Kidney (tissue), 14 donors: ENCODE measurements around the gene PDXP. TPM values are rescaled to one million over a fixed set of nuclear protein-coding genes. Genes with fewer than 3 reads are reported as not detected.

ENCODE experiments used
- DNase-seq, 5 donors: peaks; one replicate each; pipeline ENCODE4 v3.0.0-alpha.2; 2013 to 2020
- FAIRE-seq: peaks from 2 replicates; lab custom pipeline; 2012; peaks lifted over from hg19 to GRCh38; lab: Jason Lieb, UNC
- H3K27ac ChIP-seq, 2 donors: one replicate each; pipeline ENCODE4 v1.7.0; 2013; ENCODE audit warnings: low read depth in 2 of 2, low read length in 2 of 2, inconsistent platforms in 1 of 2
- H3K27me3 ChIP-seq: one replicate; pipeline ENCODE4 v1.7.1; 2013; ENCODE audit warnings: low read length, inconsistent platforms; ENCODE audit not compliant: control insufficient read depth, insufficient read depth
- H3K36me3 ChIP-seq, 3 donors: one replicate each; pipeline versions ENCODE4 v1.7.0 to v1.7.1; 2013; ENCODE audit warnings: low read length in 3 of 3, control low read depth in 1 of 3, inconsistent platforms in 1 of 3; ENCODE audit not compliant: insufficient read depth in 3 of 3, control insufficient read depth in 2 of 3
- H3K4me1 ChIP-seq, 3 donors: one replicate each; pipeline versions ENCODE4 v1.7.0 to v1.7.1; 2013; ENCODE audit warnings: low read length in 3 of 3, inconsistent platforms in 1 of 3, low read depth in 1 of 3; ENCODE audit not compliant: control insufficient read depth in 2 of 3, insufficient read depth in 2 of 3
- H3K4me3 ChIP-seq, 3 donors: one replicate each; pipeline versions ENCODE4 v1.7.0 to v1.8.1; 2013; ENCODE audit warnings: low read length in 3 of 3, control low read depth in 1 of 3, inconsistent platforms in 1 of 3
- H3K9ac ChIP-seq, 3 donors: one replicate each; pipeline versions ENCODE4 v1.7.0 to v1.7.1; 2013; ENCODE audit warnings: low read length in 3 of 3, control low read depth in 1 of 3, inconsistent platforms in 1 of 3
- H3K9me3 ChIP-seq, 3 donors: one replicate each; pipeline versions ENCODE4 v1.7.0 to v1.7.1; 2013; ENCODE audit warnings: low read length in 3 of 3, control low read depth in 1 of 3, inconsistent platforms in 1 of 3; ENCODE audit not compliant: control insufficient read depth in 2 of 3, insufficient read depth in 1 of 3
- CTCF ChIP-seq: IDR thresholded peaks from 3 replicates; pipeline ENCODE4 v1.5.1; 2012; ENCODE audit warnings: mild to moderate bottlenecking, moderate library complexity, borderline replicate concordance; ENCODE audit not compliant: insufficient read depth; ENCODE audit errors: extremely low read depth
- intact Hi-C: fragments of 100-400 bp; cut with DNase I; formaldehyde crosslinking; loops from one replicate; pipeline ENCODE4 v1.11.1; 2022
- polyA plus RNA-seq: library from polyadenylated mRNA; stranded (reverse); fragments of 350-450 nt; fragmentation: Illumina TruSeq; extraction: RNeasy Lipid Tissue Mini Kit (QIAGEN cat#74804); gene quantifications from one replicate; pipeline ENCODE4 v1.2.3, GENCODE V29; 2014; ENCODE audit warnings: low read depth, low replicate concordance; ENCODE audit not compliant: insufficient read depth
- total RNA-seq: library from RNA; stranded (reverse); fragmentation: NEBNext Ultra II Directional; extraction: Animal tissue kit (Norgen Biotek cat#: 25700); gene quantifications from one replicate; pipeline ENCODE4 v1.2.1, GENCODE V29; 2021
- donor health status: control.
- donor health status: control.
- donor health status: control.
- donor health status: control.
- donor health status: control.
- donor health status: DM: yes; HTN: yes; CAD: no.
- donor health status: Normal renal cell carcinoma (clear cell type).

The PDXP gene
- total and polyA plus RNA-seq, 2 donors from 2014 or later = 6.3 to 29.6 TPM

GRCh38 chr22:37715760-37716159 lies 57.2 kb downstream of the PDXP start:
- Histone ChIP-seq H3K27me3 (no peaks in the 10 kb centered on the region), H3K4me1 (no peaks in the 10 kb centered on the region), H3K36me3 (no peaks in the 10 kb centered on the region), H3K4me3 (no peak overlapping the region), H3K9me3 (no peaks in the 10 kb centered on the region), H3K9ac (no peak overlapping the region), H3K27ac (no peak overlapping the region)
- FAIRE-seq (no peak), DNase-seq (no peak)
- intact Hi-C loops = no loop called here
- no peak for TF ChIP-seq CTCF

Other genes with a start within 250 kb of the PDXP start
- gene ELFN2, start 231.2 kb upstream of the PDXP start, total RNA-seq = 4.6 TPM
- 0.19 TPM for gene ELFN2, start 231.2 kb upstream of the PDXP start, polyA plus RNA-seq
- gene MFNG, start 172.3 kb upstream of the PDXP start, total RNA-seq = 31.1 TPM
- 9.1 TPM for gene MFNG, start 172.3 kb upstream of the PDXP start, polyA plus RNA-seq
- 42.3 TPM for gene CARD10, start 139.3 kb upstream of the PDXP start, total RNA-seq
- gene CARD10, start 139.3 kb upstream of the PDXP start, polyA plus RNA-seq = 32.4 TPM
- 68.5 TPM for gene CDC42EP1, start 98.2 kb upstream of the PDXP start, total RNA-seq
- gene CDC42EP1, start 98.2 kb upstream of the PDXP start, polyA plus RNA-seq = 29.5 TPM
- 20.4 TPM for gene LGALS2, start 78.6 kb upstream of the PDXP start, total RNA-seq
- 372 TPM for gene LGALS2, start 78.6 kb upstream of the PDXP start, polyA plus RNA-seq
- 61.2 TPM for gene GGA1, start 49.9 kb upstream of the PDXP start, total RNA-seq
- 37.5 TPM for gene GGA1, start 49.9 kb upstream of the PDXP start, polyA plus RNA-seq
- 12.8 TPM for gene SH3BP1, start 19.1 kb upstream of the PDXP start, total RNA-seq
- 2.2 TPM for gene SH3BP1, start 19.1 kb upstream of the PDXP start, polyA plus RNA-seq
- gene LGALS1, start 16.9 kb downstream of the PDXP start, total RNA-seq = 227 TPM
- 496 TPM for gene LGALS1, start 16.9 kb downstream of the PDXP start, polyA plus RNA-seq
- gene NOL12, start 27.6 kb downstream of the PDXP start, total RNA-seq = 27.5 TPM
- gene NOL12, start 27.6 kb downstream of the PDXP start, polyA plus RNA-seq = 26.3 TPM
- gene TRIOBP, start 38.3 kb downstream of the PDXP start, total RNA-seq = 125 TPM
- gene TRIOBP, start 38.3 kb downstream of the PDXP start, polyA plus RNA-seq = 32.1 TPM
- gene GCAT, start 149.2 kb downstream of the PDXP start, total RNA-seq = 8.9 TPM
- 35.9 TPM for gene GCAT, start 149.2 kb downstream of the PDXP start, polyA plus RNA-seq
- gene GALR3, start 164.7 kb downstream of the PDXP start, total RNA-seq = not detected
- gene GALR3, start 164.7 kb downstream of the PDXP start, polyA plus RNA-seq = not detected
- gene ANKRD54, start 185.6 kb downstream of the PDXP start, total RNA-seq = 21.3 TPM
- gene ANKRD54, start 185.6 kb downstream of the PDXP start, polyA plus RNA-seq = 26.6 TPM
- gene EIF3L, start 190.7 kb downstream of the PDXP start, total RNA-seq = 352 TPM
- 376 TPM for gene EIF3L, start 190.7 kb downstream of the PDXP start, polyA plus RNA-seq
- gene MICALL1, start 247.6 kb downstream of the PDXP start, total RNA-seq = 30.9 TPM
- 9.6 TPM for gene MICALL1, start 247.6 kb downstream of the PDXP start, polyA plus RNA-seq